AG09319 (cell line): Measurements from ENCODE around the gene GJE1.

Experiments
- DNase-seq: peaks from one replicate; pipeline ENCODE4 v3.0.0-alpha.2; 2010; ENCODE audit warnings: low read depth; ENCODE audit errors: extremely low read depth
- TF ChIP-seq, protein P1 (sequence below): IDR thresholded peaks from 2 replicates; pipeline ENCODE4 v1.5.1; 2011; ENCODE audit warnings: low read depth, mild to moderate bottlenecking, inconsistent platforms, low read length, moderate library complexity

The GJE1 gene

DNA sequence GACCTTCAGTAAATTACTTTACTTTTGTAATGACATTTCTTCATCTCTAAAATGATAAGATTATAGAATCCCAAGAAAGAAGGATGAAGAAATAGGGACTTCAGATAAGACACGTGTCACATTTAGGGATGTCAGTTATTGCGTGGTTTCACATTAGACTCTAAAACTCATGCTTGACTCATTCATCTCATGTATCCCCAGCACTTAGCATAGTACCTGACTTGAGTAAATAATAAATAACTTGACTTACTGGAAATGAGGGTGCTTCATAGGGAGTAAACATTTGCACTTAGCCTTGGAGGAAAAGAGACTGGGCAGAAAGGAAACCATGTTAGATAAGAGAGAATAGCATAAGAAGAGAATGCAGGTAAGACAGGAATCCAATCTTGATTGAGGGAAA, 51.6 kb downstream of the GJE1 start:
- TF ChIP-seq, protein P1, sequence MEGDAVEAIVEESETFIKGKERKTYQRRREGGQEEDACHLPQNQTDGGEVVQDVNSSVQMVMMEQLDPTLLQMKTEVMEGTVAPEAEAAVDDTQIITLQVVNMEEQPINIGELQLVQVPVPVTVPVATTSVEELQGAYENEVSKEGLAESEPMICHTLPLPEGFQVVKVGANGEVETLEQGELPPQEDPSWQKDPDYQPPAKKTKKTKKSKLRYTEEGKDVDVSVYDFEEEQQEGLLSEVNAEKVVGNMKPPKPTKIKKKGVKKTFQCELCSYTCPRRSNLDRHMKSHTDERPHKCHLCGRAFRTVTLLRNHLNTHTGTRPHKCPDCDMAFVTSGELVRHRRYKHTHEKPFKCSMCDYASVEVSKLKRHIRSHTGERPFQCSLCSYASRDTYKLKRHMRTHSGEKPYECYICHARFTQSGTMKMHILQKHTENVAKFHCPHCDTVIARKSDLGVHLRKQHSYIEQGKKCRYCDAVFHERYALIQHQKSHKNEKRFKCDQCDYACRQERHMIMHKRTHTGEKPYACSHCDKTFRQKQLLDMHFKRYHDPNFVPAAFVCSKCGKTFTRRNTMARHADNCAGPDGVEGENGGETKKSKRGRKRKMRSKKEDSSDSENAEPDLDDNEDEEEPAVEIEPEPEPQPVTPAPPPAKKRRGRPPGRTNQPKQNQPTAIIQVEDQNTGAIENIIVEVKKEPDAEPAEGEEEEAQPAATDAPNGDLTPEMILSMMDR = no peak
- DNase-seq = no peak
